GM21447 (cell line): ENCODE measurements around the gene LSM7.
"Not testable (repeated sequence)": the region's sequence is repeated elsewhere in the genome, so short reads cannot be mapped to it uniquely, and the experiment has no call there.

ENCODE experiments used
- ATAC-seq: cut with Tn5 transposase; IDR thresholded peaks from one replicate; pipeline ENCODE4 v1.9.1; 2021; ENCODE audit not compliant: unreplicated experiment

LSM7 gene

DNA sequence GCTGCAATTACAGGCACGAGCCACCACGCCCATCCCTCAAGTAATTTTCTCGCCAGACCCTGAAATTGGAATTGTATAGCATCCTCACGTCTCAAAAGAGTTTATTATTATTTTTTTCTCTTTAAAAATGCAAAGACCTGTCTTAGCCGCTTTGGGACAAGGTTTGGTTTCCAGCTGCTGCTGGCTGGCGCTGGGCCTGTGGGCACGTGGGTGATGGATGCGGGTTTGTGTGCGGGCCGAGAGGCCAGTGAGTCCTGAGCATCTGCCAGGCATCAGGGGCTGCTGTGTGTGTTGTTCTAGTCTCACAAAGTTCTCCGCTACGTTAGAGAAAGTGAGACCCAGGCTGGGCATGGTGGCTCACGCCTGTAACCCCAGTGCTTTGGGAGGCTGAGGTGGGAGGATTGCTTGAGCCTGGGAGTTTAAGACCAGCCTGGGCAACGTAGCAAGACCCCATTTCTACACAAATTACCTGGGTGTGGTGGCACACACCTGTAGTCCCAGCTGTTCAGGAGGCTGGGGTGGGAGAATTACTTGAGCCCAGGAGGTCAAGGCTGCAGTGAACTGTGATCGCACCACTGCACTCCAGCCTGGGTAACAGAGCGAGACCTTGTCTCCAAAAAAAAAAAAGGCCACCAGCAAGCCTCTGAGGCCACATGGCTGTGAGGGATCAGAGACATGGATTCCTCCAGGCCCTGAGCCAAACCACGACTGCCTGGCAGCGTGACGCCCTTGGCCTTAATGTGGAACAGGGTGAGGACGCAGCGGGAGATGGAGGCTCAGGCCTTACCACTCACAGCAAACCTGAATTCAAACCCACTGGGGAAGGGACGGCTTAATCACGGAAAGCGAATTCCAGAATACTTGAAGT is 27.0 kb upstream of the LSM7 start:
- no peak for ATAC-seq

DNA sequence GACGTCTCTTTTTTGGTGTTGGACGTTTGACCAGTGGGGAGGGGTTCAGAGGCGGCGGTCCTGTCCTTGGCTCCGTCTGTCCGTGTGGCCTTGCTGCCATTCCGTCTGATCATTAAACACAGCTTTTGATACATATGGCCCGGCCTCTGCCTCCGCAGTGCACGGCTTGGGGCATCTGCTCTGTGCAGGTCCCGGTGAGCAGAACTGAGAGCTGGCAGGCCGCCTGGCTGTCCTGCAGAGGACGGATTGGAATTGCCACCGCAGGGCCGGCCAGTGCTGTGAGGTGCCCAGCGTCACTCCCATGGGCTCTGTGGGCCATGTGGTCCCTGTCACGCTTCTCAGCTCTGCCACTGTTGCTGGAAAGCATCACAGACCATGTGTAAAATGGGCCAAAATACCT is 26.3 kb upstream of the LSM7 start:
- no peak for ATAC-seq

DNA sequence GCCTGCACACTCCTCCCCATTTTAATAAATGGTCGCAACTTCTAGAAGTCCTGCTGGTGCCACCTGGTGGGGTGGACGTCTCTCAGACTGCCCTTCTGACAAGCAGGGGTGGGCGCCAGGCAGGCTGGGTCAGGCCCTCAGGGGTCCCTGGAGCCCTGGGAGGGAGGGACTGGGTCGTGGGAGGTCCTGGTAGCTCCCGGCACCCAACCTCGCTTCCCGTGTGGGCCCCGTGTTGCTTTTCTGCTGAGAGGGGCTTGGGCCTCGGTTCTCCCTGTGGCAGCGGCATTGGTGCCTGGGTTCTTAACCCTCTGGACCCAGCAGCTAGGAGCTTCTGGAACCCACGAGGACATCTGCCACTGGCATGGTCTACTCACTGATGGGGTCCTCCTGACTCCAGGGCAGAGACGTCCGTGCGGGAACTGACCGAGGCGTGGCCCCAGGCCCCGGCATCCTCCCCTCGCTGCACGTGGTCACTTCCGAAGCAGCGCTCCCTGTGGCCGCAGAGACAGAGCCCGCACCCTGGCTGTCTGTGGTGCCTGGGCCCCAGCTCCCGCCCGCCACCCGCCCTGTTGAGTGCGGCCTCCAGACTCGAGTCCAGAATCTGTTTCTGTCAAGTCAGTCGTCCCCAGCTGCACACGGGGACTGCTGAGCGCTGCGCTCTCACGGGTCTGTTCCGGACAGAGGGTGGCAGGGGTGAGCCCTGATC is 25.7 kb upstream of the LSM7 start:
- ATAC-seq: no peak

DNA sequence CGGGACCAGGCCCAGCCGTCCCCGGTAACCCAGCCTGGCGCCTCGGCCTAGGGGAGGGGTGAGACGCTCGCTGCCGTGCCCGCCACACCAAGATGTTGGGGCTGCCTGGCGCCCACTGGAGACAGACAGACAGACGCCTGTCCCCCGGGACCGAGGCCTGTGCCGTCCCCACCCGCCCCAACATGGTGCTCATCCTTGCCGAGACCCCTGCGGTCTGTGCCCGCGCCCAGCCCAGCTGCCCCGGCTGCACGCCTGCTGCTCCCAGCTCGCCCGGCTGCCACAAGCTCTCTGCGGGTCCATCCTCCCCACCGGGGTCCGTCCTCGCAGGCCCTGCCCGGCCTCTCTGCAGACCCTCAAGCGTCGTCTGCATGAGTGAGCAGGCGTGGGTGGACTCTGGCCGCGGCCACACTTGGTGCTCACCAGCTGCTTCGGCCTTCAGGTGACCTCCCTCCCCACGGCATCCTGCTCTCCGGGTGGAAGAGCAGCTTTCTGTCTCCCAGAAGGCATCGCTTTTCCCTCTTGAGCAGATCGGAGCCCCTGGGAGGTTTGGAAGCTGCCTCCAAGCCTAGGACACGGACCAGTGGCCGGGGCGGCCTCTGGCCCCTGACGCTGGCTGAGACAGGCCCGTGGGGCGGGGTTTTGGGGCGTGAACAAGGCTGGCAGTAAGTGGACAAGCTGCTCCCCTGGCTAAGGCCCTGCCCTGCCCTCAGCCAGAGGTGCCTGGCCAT is 24.9 kb upstream of the LSM7 start:
- ATAC-seq: no peak

DNA sequence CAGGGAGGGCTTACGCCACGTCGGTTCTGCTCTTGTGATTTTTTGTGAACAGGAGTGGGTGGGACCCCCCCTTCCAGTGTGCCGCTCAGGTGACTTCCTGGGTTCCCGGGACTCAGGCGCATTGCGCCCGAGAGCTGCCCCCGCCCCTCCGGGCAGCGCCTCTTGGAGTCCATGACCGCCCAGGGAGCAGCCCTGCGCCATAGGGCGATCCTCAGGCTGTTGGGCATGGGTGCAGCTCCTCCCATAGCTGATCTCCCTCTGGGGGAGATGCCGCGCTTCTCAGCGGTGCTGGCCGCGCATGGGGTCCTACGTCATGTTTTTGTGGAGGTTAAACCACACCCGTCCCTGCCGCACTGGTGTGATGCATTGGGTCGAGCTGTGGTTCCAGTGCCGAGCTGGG is 23.7 kb upstream of the LSM7 start:
- no peak for ATAC-seq

DNA sequence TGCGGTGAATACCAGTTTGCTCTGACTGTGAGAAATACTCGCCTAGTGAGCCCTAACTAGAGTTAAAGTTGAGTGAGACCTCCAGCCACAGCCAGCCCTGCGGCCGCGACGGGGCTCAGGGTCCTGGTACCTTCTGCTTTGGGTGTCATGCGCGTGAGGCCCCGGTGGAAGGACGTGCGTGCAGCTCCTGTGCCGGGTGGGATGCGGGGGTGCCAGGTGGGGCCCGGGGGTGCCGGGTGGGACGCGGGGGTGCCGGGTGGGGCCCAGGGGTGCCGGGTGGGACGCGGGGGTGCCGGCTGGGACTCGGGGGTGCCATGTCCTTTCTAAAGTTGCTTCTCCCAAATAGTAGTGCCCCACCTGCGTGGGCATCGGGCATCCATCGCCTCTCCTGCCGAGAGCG is 23.2 kb upstream of the LSM7 start:
- no peak for ATAC-seq

DNA sequence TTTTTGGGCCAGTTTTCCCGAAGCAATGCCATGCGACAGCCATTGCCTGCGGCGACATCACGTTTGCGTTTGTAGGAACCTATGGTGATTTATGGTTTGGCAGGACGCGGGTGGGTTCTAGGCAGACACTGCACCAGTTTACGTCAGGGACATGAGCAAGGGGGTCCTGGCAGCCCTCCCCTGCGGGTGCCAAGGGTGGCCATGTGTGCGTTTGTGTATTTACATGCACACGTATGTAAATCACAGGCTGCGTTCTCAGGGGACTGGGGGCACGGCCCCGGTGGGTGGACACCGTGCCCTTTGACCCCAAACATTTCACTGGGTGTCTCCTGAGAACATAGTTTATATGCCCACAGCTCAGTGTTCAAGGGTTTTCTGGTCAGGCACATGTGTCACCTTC is 22.3 kb upstream of the LSM7 start:
- no peak for ATAC-seq

DNA sequence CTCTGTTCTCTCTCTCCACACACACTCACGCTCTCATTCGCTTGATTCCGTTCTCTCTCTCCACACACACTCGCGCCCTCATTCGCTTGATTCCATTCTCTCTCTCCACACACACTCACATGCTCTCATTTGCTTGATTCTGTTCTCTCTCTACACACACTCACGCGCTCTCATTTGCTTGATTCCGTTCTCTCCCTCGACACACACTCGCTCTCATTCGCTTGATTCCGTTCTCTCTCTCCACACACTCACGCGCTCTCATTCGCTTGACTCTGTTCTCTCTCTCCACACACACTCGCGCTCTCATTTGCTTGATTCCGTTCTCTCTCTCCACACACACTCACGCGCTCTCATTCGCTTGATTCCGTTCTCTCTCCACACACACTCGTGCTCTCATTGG is 21.4 kb upstream of the LSM7 start:
- ATAC-seq: not testable (repeated sequence)

DNA sequence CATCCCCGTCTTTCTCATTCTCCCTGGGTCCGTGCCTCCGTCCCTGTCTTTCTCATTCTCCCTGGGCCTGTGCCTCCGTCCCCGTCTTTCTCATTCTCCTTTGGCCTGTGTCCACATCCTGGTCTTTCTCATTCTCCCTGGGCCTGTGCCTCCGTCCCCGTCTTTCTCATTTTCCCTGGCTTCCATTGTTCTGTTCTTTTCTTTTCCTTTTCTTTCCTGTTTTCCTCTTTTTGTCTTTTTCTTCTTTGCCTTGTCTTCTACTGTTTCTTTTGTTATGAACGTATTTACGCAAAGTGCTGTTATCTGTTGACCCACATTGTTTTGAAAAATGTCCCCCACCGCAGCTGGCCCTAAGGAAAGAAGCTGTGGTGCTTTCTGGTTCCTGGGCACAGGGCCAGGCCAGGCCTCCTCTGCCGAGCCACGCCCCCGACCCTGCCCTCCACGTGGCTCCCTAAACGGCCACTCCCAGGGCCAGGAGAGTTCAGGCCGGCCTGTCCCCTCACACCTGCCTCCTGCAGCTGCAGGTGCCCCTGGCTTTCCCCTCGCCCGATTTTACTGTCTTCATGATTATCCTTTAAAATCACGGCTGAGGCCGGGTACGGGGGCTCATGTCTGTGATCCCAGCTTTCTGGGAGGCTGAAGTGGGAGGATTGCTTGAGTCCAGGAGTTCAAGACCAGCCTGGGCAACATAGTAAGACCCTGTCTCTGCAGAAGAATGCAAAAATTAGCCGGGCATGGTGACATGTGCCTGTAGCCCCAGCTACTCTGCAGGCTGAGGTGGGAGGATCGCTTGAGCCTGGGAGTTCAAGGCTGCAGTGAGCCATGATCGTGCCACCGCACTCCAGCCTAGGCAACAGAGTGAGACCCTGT is 17.6 kb upstream of the LSM7 start:
- no peak for ATAC-seq

DNA sequence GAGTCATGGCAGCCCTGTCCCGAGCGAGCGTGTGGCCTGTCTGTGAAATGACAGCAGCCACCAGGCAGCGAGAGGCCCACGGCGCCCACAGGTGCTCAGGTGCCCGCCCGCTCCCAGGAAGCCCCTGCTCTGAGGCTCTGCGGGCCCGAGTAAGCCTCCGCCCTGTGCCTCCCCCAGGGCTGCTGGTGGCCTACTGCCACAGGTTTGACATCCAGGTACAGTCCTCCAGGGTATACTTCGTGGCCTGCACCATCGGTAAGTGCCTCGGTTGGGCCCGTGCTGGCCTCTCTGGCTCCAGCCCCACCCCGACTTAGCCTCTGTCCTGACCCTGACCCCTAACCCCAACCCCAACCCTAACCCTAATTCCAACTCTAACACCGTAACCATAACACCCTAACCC is 16.7 kb upstream of the LSM7 start:
- no peak for ATAC-seq

DNA sequence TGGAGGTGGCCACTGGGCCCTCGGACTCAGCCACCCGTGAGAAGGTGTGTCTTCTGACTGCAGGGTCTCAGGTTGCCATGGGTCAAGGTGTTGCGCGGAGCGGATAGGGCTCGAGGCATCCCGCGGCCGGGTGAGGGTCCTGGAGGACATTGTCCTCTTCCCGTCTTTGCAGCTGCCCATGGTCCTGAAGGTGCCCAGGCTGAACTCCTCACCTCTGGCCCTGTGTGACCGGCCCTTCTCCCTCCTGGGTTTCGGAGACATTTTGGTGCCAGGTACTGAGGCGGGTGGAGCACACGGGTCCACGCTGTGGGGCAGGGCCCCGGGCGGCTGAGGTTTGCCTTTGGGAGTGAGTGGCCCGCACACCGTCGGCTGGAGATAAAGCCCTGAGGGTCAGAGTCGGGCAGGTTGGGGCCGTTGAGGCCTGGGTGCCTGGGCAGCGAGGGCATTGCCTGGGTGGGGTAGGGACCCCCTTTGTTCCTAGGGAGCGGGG is 16.0 kb upstream of the LSM7 start:
- ATAC-seq: no peak

DNA sequence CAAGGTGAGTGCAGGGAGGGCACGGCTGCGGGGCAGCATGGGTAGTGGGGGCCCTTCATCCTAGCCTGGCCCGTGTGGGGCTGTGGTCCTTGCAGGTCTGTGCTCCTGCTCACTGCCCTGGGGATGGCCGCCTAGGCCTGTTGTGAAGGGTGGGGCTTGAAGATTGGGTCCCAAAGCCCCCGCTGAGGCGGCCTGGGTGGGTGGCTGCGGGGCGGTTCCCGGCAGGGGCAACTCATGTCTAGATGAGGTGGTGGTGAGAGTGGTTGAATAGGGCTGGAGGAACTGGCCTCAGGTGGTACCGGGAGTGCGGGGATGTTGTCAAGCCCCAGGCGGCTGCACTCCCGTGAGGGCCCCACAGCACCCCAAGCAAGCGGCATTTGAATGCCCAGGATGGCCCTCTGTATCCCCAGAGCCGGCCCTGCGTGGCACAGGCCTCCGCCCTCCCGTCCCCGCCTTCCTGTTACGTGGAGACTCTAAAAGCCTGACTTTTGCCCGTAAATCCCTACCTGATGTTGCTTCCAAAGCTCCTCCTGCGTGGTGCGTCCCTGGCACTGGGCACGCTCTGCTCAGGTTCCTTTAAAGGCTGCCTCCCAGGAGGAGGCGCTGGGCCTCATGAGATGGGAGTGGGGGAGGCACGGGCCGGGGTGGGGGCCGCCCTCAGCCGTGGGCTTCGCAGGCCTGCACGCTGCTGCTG is 15.1 kb upstream of the LSM7 start:
- ATAC-seq: no peak

DNA sequence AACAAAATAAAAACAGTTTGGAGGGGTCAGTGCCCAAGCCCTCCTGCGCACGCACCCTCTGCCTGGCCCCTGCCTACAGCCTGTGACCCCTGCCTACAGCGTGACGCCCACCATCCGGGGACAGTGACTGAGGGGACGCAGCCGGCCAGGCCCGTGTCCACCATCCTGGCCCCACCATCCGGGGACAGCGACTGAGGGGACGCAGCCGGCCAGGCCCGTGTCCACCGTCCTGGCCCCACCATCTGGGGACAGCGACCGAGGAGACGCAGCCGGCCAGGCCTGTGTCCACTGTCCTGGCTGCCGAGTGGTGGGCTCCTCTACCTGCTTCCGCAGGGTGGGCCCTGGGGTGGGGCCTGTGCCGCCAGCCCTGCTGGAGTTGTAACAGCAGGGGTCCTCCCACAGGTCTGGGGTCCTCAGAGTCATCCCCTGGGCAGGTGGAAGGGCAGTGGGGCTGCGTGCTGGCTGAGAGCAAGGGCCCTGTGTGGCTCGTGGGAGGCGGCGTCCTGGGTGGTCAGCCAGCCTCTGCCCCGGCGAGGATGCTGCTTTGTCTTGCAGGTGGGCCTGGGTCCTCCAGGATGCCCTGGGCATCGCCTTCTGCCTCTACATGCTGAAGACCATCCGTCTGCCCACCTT is 14.4 kb upstream of the LSM7 start:
- no peak for ATAC-seq

DNA sequence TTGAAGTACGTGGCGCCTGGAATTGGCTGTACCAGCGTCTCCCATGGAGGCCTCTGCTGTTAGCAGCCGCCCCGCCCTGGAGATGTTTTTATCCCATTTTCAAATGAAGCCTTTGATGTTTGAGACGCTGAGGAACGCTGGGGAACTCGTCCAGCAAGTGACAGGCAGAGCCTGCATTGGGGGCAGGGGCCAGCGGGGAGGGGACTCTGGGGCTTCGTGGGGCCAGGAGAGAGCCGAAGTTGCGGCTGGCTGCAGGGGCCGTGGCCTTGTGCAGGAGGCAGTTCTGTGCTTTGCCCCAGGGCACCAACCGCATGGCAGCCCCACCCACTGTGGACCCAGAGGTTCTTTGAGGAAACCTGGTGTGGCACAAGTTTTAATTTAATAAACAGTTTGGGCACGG is 13.6 kb upstream of the LSM7 start:
- no peak for ATAC-seq

DNA sequence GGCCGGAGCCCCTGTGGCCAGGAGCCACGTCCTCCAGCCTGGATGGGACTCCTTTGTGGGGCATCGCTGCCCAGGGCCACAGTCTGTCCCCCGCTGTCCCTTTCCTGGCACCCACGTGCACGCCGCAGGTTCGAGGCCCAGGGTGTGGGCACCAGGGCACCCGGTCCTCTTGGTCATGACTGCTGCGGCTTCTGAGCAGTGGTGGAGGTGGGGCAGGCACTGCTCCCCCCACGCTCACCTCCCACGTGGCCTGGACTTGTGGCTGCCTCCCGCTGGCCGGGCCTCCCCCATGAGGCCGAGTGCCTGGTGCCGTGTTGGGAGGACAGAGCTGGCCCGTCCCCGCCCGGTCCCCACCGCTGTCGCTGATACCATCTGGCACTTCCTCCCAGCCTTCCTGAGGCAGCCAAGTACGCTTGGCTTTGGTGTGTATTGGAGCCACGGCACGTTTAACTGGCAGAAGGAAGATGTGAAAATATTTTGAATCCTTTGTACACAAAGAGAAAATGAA is 12.9 kb upstream of the LSM7 start:
- ATAC-seq: no peak

DNA sequence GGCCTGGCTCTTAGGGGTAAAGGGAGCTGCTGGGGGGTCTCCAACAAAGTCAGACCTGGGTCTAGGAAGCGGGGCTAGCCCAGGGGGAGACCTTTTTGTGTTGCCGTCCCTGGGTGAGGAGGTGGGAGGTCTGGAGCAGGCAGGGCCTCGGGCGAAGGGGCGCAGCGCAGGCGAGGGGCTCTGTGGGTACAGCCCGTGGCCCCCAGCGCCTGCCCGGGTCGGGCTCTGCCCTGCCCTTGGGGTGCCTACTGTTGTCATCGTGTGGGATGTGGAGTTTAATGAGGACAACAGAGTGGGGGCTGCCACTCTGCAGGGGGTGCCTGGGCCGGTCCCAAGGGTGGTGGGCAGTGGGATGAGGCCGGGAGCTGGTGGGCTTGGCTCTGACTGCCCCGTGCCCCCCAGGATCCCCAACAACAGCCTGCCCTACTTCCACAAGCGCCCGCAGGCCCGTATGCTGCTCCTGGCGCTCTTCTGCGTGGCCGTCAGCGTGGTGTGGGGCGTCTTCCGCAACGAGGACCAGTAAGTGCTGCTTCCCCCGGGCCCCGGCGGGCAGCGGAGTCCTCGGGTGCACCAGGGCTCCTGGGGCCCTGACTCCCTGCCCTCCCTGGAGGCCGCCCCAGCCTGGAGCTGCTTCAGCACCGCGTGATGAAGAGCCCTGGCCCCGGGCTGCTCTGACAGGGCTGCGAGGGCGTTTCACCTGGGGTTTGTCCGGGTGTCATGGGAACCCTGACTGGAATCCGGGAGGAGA is 12.3 kb upstream of the LSM7 start:
- no peak for ATAC-seq

DNA sequence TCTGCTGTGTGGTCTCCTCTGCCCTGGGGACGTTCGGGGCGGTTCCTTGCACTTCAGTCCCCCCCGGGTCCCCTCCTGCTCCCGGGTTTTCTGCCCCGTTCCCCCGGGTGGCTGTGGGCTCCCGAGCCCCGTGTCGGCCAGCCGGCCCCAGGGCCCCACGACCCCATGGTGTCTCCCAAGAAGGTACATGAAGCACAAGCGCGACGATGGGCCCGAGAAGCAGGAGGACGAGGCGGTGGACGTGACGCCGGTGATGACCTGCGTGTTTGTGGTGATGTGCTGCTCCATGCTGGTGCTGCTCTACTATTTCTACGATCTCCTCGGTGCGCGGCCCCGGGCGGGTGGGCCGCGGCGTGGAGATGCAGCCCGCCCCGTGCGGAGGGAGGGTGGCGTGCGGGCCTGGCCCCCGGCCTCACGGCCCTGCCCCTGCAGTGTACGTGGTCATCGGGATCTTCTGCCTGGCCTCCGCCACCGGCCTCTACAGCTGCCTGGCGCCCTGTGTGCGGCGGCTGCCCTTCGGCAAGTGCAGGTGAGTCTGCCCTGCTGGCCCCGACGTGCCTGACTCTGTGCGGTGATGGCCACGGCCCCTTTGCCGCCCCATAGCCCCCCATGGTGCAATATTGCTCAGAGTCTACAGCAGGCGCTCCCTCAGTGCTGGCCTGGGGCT is 11.4 kb upstream of the LSM7 start:
- ATAC-seq: no peak
